HCT116 (cell line): ENCODE measurements around the gene INF2.

ENCODE experiments used
- CEBPB ChIP-seq: IDR thresholded peaks from 2 replicates; pipeline ENCODE4 v1.6.1; 2012; ENCODE audit warnings: low read depth
- CTCF ChIP-seq, 3 experiments: fragments of 200-600 bp in 1 of 3; sonication (generic) in 1 of 3; IDR thresholded peaks in 2 of 3; conservative IDR thresholded peaks in 1 of 3; 2 replicates each; pipeline ENCODE4 v1.5.1; 2012 to 2017; ENCODE audit warnings: low read depth in 2 of 3, low read length in 2 of 3, antibody characterized with exemption in 1 of 3, borderline replicate concordance in 1 of 3, control low read depth in 1 of 3, mild to moderate bottlenecking in 1 of 3, mixed read lengths in 1 of 3, mixed run types in 1 of 3, moderate library complexity in 1 of 3; ENCODE audit not compliant: insufficient read depth in 1 of 3
- EGR1 ChIP-seq: IDR thresholded peaks from 2 replicates; pipeline ENCODE4 v1.6.1; 2012; ENCODE audit warnings: low read depth
- ELF1 ChIP-seq: IDR thresholded peaks from 2 replicates; pipeline ENCODE4 v1.6.1; 2012; ENCODE audit warnings: low read depth, borderline replicate concordance
- JUND ChIP-seq: IDR thresholded peaks from 2 replicates; pipeline ENCODE4 v1.6.1; 2012
- POLR2A ChIP-seq: IDR thresholded peaks from 2 replicates; pipeline ENCODE4 v1.7.0; 2011; ENCODE audit warnings: borderline replicate concordance; ENCODE audit not compliant: insufficient read depth, insufficient read length; ENCODE audit errors: extremely low read depth
- POLR2AphosphoS5 ChIP-seq: IDR thresholded peaks from 2 replicates; pipeline ENCODE4 v1.6.1; 2011; ENCODE audit warnings: mild to moderate bottlenecking, low read depth, low read length, moderate library complexity
- RAD21 ChIP-seq: IDR thresholded peaks from 2 replicates; pipeline ENCODE4 v1.6.1; 2012; ENCODE audit warnings: low read depth, mild to moderate bottlenecking
- REST ChIP-seq: IDR thresholded peaks from 2 replicates; pipeline ENCODE4 v1.6.1; 2012; ENCODE audit warnings: low read depth
- YY1 ChIP-seq: IDR thresholded peaks from 2 replicates; pipeline ENCODE4 v1.6.1; 2011; ENCODE audit warnings: low read length, low read depth, moderate library complexity, mild to moderate bottlenecking; ENCODE audit not compliant: insufficient replicate concordance; ENCODE audit errors: extremely low read depth
- ZFX ChIP-seq: fragments of 450-650 bp; IDR thresholded peaks from 2 replicates; pipeline ENCODE4 v1.6.1; 2017
- ZNF274 ChIP-seq: fragments of 200-500 bp; sonication (Bioruptor generic); IDR thresholded peaks from 2 replicates; pipeline ENCODE4 v1.6.1; 2014; ENCODE audit warnings: mild to moderate bottlenecking, low read depth, low read length, inconsistent platforms
- TF ChIP-seq, protein P1 (sequence below): IDR thresholded peaks from 2 replicates; pipeline ENCODE4 v1.6.1; 2012
- TF ChIP-seq, protein P2 (sequence below): IDR thresholded peaks from 2 replicates; pipeline ENCODE4 v1.6.1; 2012

- TF ChIP-seq CTCF (IDR thresholded peaks at IDR 0.05 in 2 of 3, conservative IDR thresholded peaks at IDR 0.05 in 1 of 3; ENCODE audit: borderline replicate concordance in 1 of 3, insufficient read depth in 1 of 3, low read depth in 2 of 3, low read length in 2 of 3) (no peak), POLR2A (no peak), POLR2AphosphoS5 (no peak), ZNF274 (no peak), YY1 (no peak), JUND (no peak), CEBPB (no peak), ZFX (no peak), RAD21 (no peak), REST (no peak), ELF1 (no peak), EGR1 (no peak)
- TF ChIP-seq, protein P1, sequence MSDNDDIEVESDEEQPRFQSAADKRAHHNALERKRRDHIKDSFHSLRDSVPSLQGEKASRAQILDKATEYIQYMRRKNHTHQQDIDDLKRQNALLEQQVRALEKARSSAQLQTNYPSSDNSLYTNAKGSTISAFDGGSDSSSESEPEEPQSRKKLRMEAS: no peak
- TF ChIP-seq, protein P2, sequence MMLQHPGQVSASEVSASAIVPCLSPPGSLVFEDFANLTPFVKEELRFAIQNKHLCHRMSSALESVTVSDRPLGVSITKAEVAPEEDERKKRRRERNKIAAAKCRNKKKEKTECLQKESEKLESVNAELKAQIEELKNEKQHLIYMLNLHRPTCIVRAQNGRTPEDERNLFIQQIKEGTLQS: no peak
These were observed 13.2 kb upstream of the INF2 start for GRCh38 chr14:104676130-104676693.
